Lower leg skin (tissue), 4 donors: ENCODE results near the gene SLC9A9. TPM values are rescaled to one million over a fixed set of nuclear protein-coding genes. Genes with fewer than 3 reads are reported as not detected.

Experiments
- DNase-seq, 2 donors: peaks; one replicate each; pipeline ENCODE4 v3.0.0-alpha.2; 2019; ENCODE audit warnings: low spot score in 2 of 2
- H3K4me3 ChIP-seq: fragments of 200-600 bp; sonication (generic); 2 replicates; pipeline ENCODE4 v1.5.1; 2017; ENCODE audit warnings: mild to moderate bottlenecking, low read depth; ENCODE audit not compliant: poor library complexity, severe bottlenecking
- CTCF ChIP-seq, 3 donors: fragments of 450-650 bp; IDR thresholded peaks; one replicate each; pipeline ENCODE4 v1.5.1; 2016; ENCODE audit warnings: antibody characterized with exemption in 3 of 3, mild to moderate bottlenecking in 3 of 3, moderate library complexity in 2 of 3
- POLR2A ChIP-seq, 2 donors: fragments of 450-650 bp; IDR thresholded peaks; one replicate each; pipeline ENCODE4 v1.6.1; 2016 to 2017; ENCODE audit warnings: antibody characterized with exemption in 2 of 2, mild to moderate bottlenecking in 1 of 2, moderate library complexity in 1 of 2
- WGBS, 2 donors: methylation state at CpG; one replicate each; pipeline ENCODE4 v1.1.5; 2018; 5-methylcytosine and 5-hydroxymethylcytosine counted together
- intact Hi-C: fragments of 100-400 bp; cut with DNase I; formaldehyde crosslinking; loops from one replicate; pipeline ENCODE4 v1.15.0; 2023; ENCODE audit warnings: low total_unique reads
- total RNA-seq, 4 donors: library from RNA; depleted of rRNA; stranded (reverse); fragments of >200 nt; gene quantifications; one replicate each; pipeline ENCODE4 v1.1.0, GENCODE V29; 2016

SLC9A9 gene
- total RNA-seq, 4 donors from 2014 or later = 14.6 to 40.8 (median 23.7) TPM

- DNase-seq = no peak
- TF ChIP-seq CTCF (IDR thresholded peaks at IDR 0.05) (no peak), POLR2A (IDR thresholded peaks at IDR 0.05) (no peak)
- intact Hi-C loops = no loop called here
- no peak overlapping the region for H3K4me3 ChIP-seq
- WGBS, 2 donors = 56 to 60% methylated on average over 19 of the region's 19 CpGs
These were observed 518.6 kb downstream of the SLC9A9 start for GRCh38 chr3:143329567-143330211.

- no peak overlapping the region for H3K4me3 ChIP-seq
- DNase-seq = no peak
- no peak for TF ChIP-seq CTCF (IDR thresholded peaks at IDR 0.05)
- no peak for TF ChIP-seq POLR2A (IDR thresholded peaks at IDR 0.05)
- 84 to 87% methylated on average over 5 of the region's 5 CpGs for WGBS, 2 donors
- intact Hi-C loops = no loop called here
These were observed 519.8 kb downstream of the SLC9A9 start for GRCh38 chr3:143328451-143328850.

GRCh38 chr3:143326983-143327778 is 521.1 kb downstream of the SLC9A9 start:
- 85 to 88% methylated on average over 1 of the region's 1 CpG for WGBS, 2 donors
- no peak for DNase-seq
- intact Hi-C loops = no loop called here
- TF ChIP-seq POLR2A (IDR thresholded peaks at IDR 0.05) = no peak
- TF ChIP-seq CTCF (IDR thresholded peaks at IDR 0.05) = no peak
- H3K4me3 ChIP-seq = no peak overlapping the region

GRCh38 chr3:143321058-143321769 is 527.1 kb downstream of the SLC9A9 start:
- intact Hi-C loops = no loop called here
- no peak for DNase-seq
- TF ChIP-seq CTCF (IDR thresholded peaks at IDR 0.05) (no peak), POLR2A (IDR thresholded peaks at IDR 0.05) (no peak)
- 87 to 89% methylated on average over 5 of the region's 5 CpGs for WGBS, 2 donors
- H3K4me3 ChIP-seq = no peak overlapping the region

- no peak overlapping the region for H3K4me3 ChIP-seq
- TF ChIP-seq POLR2A (IDR thresholded peaks at IDR 0.05) (no peak), CTCF (IDR thresholded peaks at IDR 0.05) (no peak)
- intact Hi-C loops = no loop called here
- WGBS, 2 donors = 90 to 92% methylated on average over 5 of the region's 5 CpGs
- DNase-seq = no peak
These were observed 532.5 kb downstream of the SLC9A9 start for GRCh38 chr3:143315766-143316165.
